WI38 (cell line): ENCODE measurements around the gene PTPRG.

Experiments used
- H3K4me3 ChIP-seq: 2 replicates; pipeline ENCODE4 v1.5.1; 2011; ENCODE audit warnings: low read depth, mild to moderate bottlenecking, control low read depth, low read length
- CTCF ChIP-seq: IDR thresholded peaks from 2 replicates; pipeline ENCODE4 v1.5.1; 2012; ENCODE audit warnings: low read depth, mild to moderate bottlenecking, control low read depth, low read length

PTPRG gene

GRCh38 chr3:61771976-61772375 lies 210.6 kb downstream of the PTPRG start:
- no peak overlapping the region for H3K4me3 ChIP-seq
- no peak for TF ChIP-seq CTCF

GRCh38 chr3:61772456-61772855 lies 211.1 kb downstream of the PTPRG start:
- TF ChIP-seq CTCF = no peak
- no peak overlapping the region for H3K4me3 ChIP-seq

GRCh38 chr3:61774279-61774890 lies 213.0 kb downstream of the PTPRG start:
- no peak for TF ChIP-seq CTCF
- no peak overlapping the region for H3K4me3 ChIP-seq

- no peak overlapping the region for H3K4me3 ChIP-seq
- TF ChIP-seq CTCF = no peak
These were observed 215.0 kb downstream of the PTPRG start for GRCh38 chr3:61776390-61776789.

GRCh38 chr3:61777483-61777882 lies 216.1 kb downstream of the PTPRG start:
- no peak for TF ChIP-seq CTCF
- H3K4me3 ChIP-seq = no peak overlapping the region

- no peak for TF ChIP-seq CTCF
- no peak overlapping the region for H3K4me3 ChIP-seq
These were observed 216.7 kb downstream of the PTPRG start for GRCh38 chr3:61778095-61778494.

- H3K4me3 ChIP-seq = no peak overlapping the region
- no peak for TF ChIP-seq CTCF
These were observed 218.6 kb downstream of the PTPRG start for GRCh38 chr3:61780016-61780415.
